Coronary artery (tissue), 2 donors: ENCODE data around the gene SYNE3.

Experiments
- DNase-seq: peaks from one replicate; pipeline ENCODE4 v3.0.0-alpha.2; 2017; ENCODE audit warnings: low spot score
- H3K27ac ChIP-seq, 2 donors: fragments of 200-600 bp; sonication (generic); one replicate each; pipeline ENCODE4 v1.5.1; 2016 to 2019
- H3K4me3 ChIP-seq: fragments of 200-600 bp; sonication (generic); 2 replicates; pipeline ENCODE4 v1.5.1; 2016; ENCODE audit warnings: mild to moderate bottlenecking, moderate library complexity
- TF ChIP-seq, protein P1 (sequence below): fragments of 200-600 bp; sonication (generic); IDR thresholded peaks from one replicate; pipeline ENCODE4 v1.5.1; 2019; ENCODE audit warnings: antibody characterized with exemption

SYNE3 gene

GRCh38 chr14:95494456-95494855, 22.0 kb downstream of the SYNE3 start:
- Histone ChIP-seq H3K4me3 (no peak overlapping the region), H3K27ac (peak overlapping the region in 1 of 2 donors; percentile 23)
- no peak for DNase-seq
- TF ChIP-seq, protein P1, sequence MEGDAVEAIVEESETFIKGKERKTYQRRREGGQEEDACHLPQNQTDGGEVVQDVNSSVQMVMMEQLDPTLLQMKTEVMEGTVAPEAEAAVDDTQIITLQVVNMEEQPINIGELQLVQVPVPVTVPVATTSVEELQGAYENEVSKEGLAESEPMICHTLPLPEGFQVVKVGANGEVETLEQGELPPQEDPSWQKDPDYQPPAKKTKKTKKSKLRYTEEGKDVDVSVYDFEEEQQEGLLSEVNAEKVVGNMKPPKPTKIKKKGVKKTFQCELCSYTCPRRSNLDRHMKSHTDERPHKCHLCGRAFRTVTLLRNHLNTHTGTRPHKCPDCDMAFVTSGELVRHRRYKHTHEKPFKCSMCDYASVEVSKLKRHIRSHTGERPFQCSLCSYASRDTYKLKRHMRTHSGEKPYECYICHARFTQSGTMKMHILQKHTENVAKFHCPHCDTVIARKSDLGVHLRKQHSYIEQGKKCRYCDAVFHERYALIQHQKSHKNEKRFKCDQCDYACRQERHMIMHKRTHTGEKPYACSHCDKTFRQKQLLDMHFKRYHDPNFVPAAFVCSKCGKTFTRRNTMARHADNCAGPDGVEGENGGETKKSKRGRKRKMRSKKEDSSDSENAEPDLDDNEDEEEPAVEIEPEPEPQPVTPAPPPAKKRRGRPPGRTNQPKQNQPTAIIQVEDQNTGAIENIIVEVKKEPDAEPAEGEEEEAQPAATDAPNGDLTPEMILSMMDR: no peak

GRCh38 chr14:95493976-95494375, 22.5 kb downstream of the SYNE3 start:
- H3K4me3 ChIP-seq: no peak overlapping the region
- no peak overlapping the region for H3K27ac ChIP-seq
- TF ChIP-seq, protein P1: no peak
- DNase-seq: no peak

- no peak overlapping the region for H3K4me3 ChIP-seq
- no peak for DNase-seq
- H3K27ac ChIP-seq: no peak overlapping the region
- TF ChIP-seq, protein P1: no peak
Measured at GRCh38 chr14:95493503-95493902, 22.9 kb downstream of the SYNE3 start.

DNA sequence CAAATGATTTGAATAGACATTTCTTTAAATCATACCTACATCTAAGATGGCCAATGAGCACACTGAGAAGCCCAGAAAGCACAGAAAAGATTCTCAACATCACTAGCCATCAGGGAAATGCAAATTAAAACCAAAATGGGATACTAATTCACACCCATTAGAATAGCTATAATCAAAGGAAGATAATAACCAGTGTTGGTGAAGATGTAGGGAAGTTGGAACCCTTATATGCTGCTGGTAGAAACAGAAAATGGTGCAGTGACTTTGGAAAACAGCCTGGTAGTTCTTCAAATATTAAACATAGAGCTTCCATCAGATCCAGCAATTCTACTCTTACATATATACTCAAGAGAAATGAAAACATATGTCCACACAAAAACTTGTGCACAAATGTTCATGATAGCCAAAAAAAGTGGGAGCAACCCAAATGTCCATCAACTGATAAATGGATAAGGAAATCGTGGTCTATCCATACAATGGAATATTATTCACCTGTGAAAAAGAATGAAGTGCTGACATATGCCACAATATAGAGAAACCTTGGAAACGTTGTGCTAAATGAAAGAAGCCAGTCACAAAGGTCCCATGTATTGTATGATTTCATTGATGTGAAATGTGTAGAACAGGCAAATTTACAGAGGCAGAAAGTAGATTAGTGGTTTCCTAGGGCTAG, 24.4 kb downstream of the SYNE3 start:
- no peak overlapping the region for H3K27ac ChIP-seq
- no peak for DNase-seq
- TF ChIP-seq, protein P1: no peak
- no peak overlapping the region for H3K4me3 ChIP-seq

DNA sequence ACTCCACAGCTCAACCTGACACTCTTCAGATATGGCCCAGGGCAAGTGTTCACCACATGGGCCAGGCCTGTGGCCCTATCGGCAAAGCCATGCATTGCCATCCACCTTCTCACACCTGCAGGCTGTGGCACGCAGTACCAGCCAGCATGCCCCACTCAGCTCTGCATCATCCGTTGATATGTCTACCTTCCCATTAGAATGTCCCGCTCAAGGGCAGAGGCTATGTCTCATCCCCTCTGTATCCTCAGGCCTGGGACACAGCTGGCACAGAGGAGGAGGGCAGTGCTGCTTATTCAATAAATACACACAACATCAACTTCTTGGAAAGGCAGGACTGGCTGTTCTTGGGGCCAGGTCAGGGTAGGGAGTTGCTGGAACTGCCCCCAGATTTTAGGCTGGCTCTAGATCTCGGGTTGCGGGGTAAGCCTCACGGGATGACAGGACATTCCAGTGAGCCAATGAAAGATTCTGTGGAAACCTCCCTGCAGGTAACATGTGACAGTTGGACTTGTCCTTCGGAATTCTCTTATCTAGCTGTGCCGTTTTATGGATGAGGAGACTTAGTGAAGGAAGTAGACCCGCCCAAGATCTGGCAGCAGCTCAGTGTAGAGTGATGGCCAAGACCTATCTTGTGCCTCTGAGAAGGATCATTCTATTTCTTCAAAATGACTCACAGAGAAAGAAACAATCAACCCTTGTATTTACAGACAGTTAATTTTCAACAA, 25.6 kb downstream of the SYNE3 start:
- DNase-seq: no peak
- TF ChIP-seq, protein P1: no peak
- peak overlapping the region; percentile 14 for H3K4me3 ChIP-seq
- peak overlapping the region; percentile 70 to 78 for H3K27ac ChIP-seq

DNA sequence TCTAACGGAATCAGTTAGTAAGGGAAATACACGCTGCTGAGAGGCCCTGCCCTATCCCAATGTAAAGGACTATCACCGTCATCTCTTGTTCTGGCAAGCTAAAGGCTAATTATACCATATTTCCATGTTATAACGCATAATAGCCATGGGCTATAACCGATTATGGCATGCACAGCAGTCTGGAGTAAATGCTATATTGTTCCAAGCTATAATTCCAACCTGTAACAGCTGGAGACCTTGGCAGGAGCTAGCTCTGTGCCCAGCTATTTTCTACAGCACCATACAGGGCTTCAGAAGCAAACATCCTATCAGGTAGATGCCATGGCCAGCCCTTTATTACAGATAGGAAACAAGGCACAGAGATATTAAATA, 26.3 kb downstream of the SYNE3 start:
- Histone ChIP-seq H3K4me3 (peak overlapping the region; percentile 14), H3K27ac (peak overlapping the region; percentile 70 to 78)
- TF ChIP-seq, protein P1: no peak
- DNase-seq: no peak
